GM20431 (cell line): ENCODE results near the gene HMBS.
"Not testable (repeated sequence)": the region's sequence is repeated elsewhere in the genome, so short reads cannot be mapped to it uniquely, and the experiment has no call there.

ENCODE experiments used
- in situ Hi-C: fragments of 300-500 bp; cut with MseI, MboI; formaldehyde crosslinking; loops from one replicate; pipeline ENCODE4 v1.15.0; 2020; ENCODE audit warnings: low sequenced_read_pairs; ENCODE audit not compliant: unreplicated experiment

The HMBS gene

DNA sequence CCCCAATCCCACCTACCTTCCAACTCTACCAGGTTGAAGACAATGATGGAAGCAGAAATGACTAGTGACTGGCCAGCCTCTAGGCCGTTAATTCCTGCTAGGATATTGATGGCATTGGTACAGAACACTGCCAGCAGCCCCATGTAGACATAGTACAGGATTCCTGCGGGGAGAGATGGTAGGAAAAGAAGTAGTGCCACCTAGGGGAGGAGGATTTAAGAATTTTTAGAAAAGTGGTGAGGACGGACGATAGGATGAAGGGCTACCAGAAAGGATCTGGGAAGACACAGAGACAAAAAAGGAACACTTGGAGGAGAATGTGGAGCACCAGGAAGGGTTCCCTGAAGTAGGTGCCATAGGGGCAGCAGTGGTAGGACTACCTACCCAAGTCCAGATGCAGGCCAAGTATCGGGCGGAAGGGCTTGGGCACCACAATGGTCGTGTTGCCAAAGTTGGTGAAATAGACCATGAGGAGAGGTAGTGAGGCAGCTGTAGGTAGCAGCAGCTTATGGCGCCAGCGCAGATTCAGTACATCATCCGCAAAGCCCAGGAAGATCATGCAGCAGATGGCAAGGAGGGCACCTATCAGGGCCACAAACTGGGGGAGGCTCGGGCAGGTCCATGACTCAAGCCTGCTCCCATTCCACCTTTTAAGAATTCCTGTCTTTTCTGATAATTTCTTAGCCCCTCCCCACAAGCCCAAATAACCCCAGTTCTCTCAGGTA lies 15.7 kb downstream of the HMBS start:
- in situ Hi-C loops, result no loop called here

DNA sequence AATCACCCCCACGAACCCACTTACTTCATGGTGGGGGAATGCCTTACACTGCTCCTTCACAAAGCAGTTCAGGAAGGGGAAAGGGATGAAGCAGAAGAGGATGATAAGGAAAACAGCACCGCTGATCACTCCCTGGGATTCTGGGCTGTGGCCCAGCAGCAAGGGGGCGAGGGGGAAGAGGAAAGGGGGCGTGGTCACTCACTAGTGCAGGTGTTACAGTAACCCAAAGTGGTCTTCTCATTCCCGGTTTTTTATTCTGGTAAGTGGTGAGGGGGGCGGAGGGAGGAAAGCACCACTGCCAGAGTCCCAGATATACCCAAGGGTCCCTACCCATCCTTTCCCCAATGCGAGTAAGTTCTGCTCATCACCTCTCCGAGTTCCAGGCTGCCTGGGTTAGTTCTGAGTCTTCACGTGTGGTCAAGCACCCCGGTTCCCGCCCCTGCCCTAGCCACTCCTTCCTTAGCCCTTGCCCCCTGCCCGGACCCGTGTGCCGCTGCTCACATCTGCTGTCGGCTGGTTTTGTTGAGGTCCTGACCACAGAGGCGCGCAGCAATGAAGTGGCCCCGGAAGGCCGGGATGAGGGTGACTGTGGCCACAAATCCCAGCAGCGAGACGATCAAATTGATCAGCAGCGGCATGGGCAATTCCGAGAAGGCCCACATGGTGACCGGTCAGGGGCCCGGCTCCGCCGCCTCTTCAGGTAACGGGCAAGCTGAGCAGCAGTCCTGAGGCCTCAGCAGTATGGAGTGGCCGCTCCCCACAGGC lies 16.5 kb downstream of the HMBS start:
- in situ Hi-C loops, result no loop called here

DNA sequence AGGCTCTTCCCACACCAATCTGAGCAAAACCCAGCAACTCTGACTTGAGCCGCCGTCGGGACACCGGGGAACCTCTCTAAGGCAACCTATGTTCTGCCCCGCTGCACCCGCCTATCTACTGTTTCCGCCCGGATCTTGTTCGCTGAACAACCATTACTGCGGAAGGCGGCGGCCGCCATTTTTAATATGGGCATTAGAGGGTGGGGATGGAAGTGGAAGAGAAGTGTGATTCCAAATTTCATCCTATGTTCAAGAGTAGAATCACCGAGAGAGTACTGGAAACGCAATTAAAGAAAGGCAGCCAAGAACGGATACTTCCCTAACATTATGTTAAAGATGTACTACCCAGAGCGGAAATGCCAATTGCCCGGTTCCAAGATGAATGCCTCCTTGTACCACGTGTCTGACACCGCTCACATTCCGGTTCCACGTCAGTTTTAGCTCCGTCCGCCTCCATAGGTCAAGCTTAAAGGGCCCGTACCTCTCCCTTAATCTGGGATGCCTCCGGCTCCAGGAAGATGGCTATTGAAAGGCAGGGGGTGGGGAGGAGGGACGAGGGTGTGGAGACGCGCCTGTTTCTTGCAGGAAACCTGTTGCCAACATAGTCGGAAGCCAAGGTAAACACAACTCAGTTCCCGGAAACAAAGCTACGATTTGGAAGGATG lies 17.2 kb downstream of the HMBS start, which contains the start of gene DPAGT1:
TSS of gene DPAGT1 (minus strand) at position 95 of the 665 bp plus-strand sequence. CDS start 198 bp downstream, outside the sequence.
- in situ Hi-C loops, result no loop called here

DNA sequence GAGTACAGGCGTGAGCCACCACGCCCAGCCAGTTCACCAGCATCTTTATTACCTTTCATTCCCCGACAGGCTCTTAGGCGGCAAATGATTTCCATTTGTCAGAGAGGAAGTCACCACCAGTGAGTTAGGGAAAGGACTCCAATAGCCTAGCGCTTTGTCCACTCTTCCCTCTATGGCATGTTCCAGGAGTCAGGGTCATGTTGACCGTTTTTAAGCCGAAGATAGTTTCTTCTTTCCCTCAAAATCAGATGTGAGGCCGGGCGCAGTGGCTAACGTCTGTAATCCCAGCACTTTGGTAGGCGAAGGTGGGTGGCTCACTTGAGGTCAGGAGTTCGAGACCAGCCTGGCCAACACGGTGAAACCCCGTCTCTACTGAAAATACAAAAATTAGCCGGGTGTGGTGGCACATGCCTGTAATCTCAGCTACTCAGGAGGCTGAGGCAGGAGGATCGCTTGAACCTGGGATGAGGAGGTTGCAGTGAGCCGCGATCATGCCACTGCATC lies 18.5 kb downstream of the HMBS start:
- in situ Hi-C loops, result not testable (repeated sequence)

DNA sequence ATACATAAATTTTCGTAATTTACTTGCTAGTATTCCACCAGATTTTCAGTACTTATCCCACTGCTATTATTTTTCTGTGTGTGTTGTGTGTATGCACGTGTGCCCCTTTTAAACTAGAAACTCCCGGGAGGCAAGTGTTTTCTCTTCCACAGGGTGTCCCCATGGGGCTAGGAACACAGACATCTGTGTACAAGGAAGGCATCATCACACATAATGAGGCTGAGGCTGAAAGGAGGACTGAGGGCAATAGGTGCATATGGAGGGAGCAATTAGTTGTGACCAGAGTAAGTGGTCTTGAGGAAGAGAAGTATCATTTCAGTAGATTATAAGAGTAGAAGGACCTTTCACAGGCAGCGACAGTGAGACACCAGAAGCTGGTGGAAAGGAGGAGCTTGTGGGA lies 19.1 kb downstream of the HMBS start:
- in situ Hi-C loops, result no loop called here

DNA sequence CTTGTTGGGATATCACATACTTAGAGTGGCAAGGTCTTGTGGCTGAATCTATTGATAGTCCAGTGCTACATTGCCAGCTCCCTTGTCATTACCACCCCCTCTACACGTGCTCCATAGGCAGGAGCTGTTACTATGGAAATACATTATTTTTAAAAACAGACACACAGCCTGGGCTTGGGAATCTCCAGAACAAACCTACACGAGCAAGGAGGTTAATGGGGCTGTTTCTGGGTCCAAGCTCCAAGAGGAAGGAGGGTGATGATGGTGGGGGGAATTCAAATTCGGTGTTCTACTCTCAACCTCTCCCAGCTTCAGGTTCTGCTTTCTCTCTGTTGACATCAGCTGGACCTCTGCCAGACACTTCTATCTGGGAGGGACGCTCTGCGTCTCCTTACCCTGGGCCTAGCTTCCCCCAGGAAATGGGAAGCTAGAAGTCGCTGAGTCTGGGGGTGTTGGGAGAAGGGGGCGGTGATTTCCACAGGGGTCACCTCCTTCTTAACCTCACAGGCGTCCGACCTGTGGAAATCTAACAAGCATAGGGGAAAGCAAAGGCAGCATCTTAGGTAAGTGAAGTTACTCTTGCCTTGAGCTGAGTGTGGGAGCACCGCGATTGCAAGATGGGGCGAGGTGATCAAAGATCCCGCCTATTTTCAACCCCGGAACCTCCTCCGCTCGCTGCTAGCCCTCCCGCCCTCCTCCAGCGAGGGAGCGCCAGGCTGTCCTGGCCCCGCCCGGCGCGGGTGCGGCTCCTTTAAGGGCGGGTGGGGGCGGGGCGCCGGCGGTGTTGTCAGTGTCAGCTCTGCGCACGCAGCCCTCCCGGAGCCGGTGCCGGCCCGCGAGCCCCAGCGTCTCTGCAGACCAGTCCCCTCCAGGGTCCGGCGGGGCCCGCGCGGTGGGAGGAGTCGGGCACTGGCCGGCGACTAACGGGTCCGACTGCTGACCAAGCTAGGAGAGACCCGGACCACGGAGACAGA lies 22.2 kb downstream of the HMBS start, which contains the start of gene C2CD2L:
TSS of gene C2CD2L (plus strand) at position 781 of the 974 bp plus-strand sequence. CDS start 398 bp downstream, outside the sequence.
- in situ Hi-C loops, result no loop called here

DNA sequence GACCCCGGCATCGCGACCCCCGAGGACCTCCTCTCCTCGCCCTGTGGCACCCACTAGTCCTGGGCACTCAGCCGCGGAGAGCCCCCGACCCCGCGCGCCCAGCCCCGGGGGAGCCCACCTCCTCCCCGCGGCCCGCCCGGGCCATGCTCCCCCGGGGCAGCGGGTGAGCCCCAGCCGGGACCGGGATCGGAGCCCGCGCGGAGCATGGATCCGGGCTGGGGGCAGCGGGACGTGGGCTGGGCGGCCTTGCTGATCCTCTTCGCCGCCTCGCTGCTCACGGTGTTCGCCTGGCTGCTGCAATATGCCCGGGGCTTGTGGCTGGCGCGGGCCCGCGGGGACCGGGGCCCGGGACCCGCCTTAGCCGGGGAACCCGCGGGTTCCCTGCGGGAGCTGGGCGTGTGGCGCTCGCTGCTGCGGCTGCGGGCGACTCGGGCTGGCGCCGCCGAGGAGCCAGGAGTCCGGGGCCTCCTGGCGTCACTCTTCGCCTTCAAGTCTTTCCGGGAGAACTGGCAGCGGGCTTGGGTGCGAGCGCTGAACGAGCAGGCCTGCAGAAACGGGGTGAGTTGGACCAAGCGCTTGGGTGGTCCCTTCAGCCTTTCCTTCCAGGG lies 23.0 kb downstream of the HMBS start:
- in situ Hi-C loops, result no loop called here

DNA sequence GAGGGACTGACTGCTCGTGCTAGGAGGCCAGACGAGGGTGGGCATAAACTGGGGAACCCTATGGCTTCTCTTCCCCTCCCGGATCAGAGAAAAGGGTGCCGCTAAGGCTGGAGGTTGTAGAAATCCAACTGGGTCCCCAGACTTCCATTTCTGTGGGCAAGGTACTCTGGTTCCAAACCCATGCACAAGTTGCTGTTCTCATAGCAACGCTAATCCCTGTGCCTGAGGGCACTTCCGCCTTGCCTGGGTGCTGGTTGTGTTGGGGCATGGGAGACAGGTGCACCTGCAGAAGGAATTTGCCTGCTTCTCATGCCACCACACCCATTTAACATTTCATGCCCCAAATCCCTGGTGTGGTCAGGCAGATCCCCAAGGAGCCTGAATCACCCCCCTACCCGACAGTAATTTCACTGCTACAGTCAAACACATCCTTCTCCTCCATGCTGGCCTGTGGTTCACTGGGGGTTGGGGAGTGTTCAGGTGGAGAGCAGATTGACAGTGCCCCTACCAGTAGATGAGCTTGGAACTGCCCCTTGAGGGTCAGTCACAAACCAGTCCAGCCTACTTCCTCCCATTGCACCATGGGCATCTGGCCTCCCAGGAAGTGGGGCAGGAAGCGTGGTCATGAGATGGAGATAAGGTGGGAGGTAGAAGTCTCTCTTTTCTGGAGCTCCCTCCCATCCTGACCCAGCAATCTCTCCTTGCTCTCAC lies 23.6 kb downstream of the HMBS start:
- in situ Hi-C loops, result no loop called here

DNA sequence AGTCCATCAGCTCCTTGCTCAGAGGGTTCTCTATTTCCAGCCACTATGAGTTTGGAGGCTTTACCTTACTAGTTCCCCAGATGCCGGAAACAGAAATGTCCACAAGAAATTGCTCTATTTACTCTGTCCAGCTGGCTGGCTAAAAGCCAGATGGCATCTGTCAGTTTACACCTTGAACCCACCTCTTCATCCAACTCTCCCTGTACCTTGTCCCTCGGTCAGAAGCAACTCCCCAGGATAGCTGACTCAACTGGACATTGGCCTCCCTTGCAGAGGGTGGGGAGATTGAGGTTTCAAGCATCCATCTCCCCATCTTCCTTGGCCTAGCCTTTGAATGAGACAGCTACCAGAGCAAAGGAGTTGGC lies 24.2 kb downstream of the HMBS start:
- in situ Hi-C loops, result no loop called here

DNA sequence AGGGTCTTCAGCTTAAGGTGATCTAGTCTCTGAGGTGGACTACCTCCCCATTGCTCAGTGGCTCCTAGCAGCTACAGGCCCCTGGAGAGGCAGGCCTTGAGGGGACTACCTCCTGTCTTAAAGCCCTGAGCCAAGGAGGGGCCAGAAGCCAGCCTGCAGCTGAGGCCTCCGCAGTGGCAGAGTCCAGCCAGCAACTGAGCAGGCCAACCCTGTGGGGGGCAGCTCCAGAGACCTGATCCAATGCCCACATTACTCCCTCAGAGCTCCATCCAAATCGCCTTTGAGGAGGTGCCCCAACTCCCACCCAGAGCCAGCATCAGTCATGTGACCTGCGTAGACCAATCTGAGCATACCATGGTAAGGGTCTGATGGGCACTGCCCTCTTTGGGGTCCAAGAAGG lies 25.2 kb downstream of the HMBS start:
- in situ Hi-C loops, result no loop called here

DNA sequence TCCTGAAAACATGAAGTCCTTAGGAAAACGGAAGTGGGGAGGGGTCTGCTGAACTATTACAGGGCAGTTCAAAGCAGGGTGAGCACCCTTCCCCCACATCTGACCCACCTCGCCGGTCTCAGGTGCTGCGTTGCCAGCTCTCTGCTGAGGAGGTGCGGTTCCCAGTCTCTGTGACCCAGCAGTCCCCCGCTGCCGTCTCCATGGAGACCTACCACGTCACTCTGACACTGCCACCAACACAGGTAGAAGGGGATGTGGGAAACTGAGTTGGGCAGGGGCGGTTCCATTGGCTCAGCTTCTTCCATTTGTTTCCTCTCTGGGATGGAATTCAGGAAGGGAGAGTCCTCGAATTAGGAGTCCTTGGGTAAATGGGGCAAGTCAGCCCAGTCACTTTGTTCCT lies 25.8 kb downstream of the HMBS start:
- in situ Hi-C loops, result no loop called here

DNA sequence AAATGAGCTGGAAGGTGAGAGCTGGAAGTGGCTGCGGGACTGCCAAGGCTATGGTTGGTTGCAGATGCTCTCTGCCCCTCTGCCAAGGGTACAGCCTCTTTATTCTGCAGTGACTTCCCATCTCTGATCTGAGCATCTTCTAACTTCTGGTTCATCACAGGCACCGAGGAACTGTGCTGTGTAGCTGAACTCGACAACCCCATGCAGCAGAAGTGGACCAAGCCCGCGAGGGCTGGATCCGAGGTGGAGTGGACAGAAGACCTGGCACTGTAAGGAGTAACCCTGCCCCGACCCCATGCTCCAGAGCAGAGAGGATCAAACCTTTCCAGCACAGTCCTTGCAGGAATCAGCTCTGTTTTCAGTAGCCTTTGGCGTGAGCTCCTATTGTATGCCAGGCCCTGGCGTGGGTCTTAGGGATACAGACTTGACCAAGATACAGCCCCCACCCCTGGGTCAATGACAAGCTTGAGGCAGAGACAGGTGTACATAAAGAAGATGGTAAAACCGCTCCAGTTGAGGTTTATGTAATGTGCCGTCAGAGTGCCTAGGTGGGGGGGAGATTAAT lies 26.8 kb downstream of the HMBS start:
- in situ Hi-C loops, result no loop called here

DNA sequence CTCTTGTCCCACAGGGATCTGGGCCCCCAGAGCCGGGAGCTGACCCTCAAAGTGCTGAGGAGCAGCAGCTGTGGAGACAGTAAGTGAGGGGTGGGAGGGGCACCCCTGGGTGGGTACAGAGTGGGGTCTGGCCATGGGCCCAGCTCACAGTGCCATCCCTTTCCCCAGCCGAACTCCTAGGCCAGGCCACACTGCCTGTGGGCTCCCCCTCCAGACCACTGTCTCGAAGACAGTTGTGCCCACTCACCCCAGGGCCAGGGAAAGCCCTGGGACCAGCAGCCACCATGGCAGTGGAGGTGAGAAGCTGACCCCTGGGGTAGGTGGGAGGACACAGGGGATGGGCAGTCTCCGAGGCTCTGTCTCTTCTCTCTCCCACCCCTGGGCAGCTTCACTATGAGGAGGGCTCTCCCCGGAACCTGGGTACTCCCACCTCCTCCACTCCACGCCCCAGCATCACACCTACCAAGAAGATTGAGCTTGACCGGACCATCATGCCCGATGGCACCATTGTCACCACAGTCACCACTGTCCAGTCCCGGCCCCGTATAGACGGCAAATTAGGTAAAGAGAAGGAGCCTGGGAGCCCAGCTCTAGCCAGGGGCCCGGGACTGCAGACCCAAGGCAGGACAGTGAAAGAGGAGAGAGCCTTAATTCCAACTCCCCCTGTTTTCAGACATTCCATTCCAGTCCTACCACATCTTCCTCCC lies 27.8 kb downstream of the HMBS start:
- in situ Hi-C loops, result no loop called here

DNA sequence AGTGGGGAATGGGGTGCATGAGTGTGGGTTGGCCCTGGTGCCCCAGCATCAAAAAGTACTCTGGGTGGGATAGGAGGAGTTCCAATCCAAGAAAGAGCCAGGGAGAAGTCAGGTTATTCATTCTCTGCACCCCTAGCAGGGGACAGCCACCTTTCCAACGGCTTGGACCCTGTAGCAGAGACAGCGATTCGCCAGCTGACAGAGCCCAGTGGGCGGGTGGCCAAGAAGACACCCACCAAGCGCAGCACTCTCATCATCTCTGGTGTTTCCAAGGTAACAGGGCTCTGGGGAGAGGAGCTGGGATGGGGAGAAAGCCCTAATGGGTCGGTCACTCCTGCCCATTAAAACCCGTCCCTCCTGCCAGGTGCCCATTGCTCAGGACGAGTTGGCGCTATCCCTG lies 29.0 kb downstream of the HMBS start:
- in situ Hi-C loops, result no loop called here

DNA sequence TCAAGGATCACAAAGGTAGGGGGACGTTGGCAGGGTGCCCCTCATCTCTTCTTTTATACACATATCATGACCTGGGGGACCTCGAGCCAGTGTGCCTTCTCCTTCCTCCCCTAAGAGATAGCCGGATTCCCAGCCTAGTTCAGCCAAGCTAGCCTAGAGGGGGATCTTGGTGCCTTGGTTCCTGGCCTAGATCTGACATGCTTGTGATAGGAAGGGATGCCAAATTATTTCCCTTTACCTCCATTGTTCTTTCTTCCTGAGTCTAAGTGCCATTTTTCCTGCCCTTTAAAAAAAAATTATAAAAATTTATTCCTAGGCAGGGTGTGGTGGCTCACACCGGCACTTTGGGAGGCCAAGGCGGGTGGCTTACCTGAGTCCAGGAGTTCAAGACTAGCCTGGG lies 29.7 kb downstream of the HMBS start:
- in situ Hi-C loops, result no loop called here

DNA sequence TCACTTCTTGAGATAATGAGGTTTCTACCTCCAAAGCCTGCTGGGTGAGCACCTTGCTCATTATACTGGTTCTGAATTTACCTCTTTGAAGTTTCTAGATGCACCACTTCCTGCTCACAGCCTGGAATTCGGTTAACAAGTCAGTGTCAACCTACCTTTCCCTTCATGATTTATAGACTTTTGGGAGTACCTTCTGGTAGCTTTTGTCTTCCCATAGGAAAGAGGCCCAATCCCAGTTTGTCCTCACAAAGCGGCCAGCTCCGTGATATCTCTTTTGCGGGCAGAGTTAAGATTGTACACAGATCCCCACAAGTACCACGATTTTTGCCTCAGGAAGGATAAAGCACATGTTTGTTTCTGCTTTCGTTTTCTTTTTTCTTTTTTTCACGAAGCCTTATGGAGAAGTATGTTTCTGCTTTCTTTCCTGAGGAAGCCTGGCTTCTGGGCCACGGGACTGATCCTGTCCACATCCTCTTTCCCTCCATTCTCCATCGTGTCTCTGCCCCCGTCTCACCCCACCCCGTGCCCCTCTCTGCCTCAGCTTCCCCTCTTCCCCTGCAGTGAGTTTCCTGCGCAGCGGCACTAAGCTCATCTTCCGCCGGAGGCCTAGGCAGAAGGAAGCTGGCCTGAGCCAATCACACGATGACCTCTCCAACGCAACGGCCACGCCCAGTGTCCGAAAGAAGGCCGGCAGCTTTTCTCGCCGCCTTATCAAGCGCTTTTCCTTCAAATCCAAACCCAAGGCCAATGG lies 31.0 kb downstream of the HMBS start:
- in situ Hi-C loops, result no loop called here

DNA sequence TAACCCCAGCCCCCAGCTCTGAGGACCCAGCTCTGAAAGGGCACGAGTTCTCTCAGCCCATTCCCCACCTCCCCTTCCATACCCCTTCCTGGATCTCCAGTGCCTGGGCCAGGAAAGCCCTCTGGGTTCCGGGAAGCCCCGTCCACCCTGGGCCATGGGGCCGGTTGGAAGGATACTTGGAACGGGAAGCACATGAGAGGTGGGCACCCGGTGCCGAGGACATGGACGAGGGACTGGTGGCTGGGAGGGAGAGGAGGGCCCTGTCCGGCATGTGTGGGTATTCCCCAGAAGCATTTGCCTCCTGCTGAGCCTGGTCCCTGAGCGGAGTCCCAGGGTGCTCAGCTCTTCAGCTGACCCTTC lies 31.5 kb downstream of the HMBS start:
- in situ Hi-C loops, result no loop called here
